CD4-positive, alpha-beta T cell treated with Interleukin-6 at 100 ng/mL for 8 hours (primary cell): ENCODE measurements around the gene HSPG2.

Source experiments
- DNase-seq: peaks from one replicate; pipeline ENCODE4 v3.0.0-alpha.2; 2020; ENCODE audit warnings: mixed read lengths, low spot score

Gene HSPG2

GRCh38 chr1:21879928-21880618, 57.0 kb downstream of the HSPG2 start:
- DNase-seq, result no peak

- DNase-seq, result no peak
Observed at GRCh38 chr1:21878840-21879478, 58.2 kb downstream of the HSPG2 start.

GRCh38 chr1:21878009-21878773, 58.9 kb downstream of the HSPG2 start:
- DNase-seq, result no peak

GRCh38 chr1:21876267-21876666, 60.8 kb downstream of the HSPG2 start:
- DNase-seq, result no peak

- DNase-seq, result no peak
Observed at GRCh38 chr1:21875621-21876063, 61.5 kb downstream of the HSPG2 start.

GRCh38 chr1:21874778-21875547, 62.1 kb downstream of the HSPG2 start:
- DNase-seq, result no peak

GRCh38 chr1:21874328-21874727, 62.8 kb downstream of the HSPG2 start:
- DNase-seq, result no peak

- DNase-seq, result no peak
Observed at GRCh38 chr1:21873761-21874160, 63.3 kb downstream of the HSPG2 start.

- DNase-seq, result no peak
Observed at GRCh38 chr1:21873174-21873573, 63.9 kb downstream of the HSPG2 start.

- DNase-seq, result no peak
Observed at GRCh38 chr1:21872445-21873079, 64.5 kb downstream of the HSPG2 start.

GRCh38 chr1:21871943-21872342, 65.2 kb downstream of the HSPG2 start:
- no peak for DNase-seq

- no peak for DNase-seq
Observed at GRCh38 chr1:21870611-21871010, 66.5 kb downstream of the HSPG2 start.

GRCh38 chr1:21869620-21870121, 67.4 kb downstream of the HSPG2 start:
- no peak for DNase-seq

GRCh38 chr1:21868941-21869454, 68.1 kb downstream of the HSPG2 start:
- no peak for DNase-seq

GRCh38 chr1:21868482-21868881, 68.6 kb downstream of the HSPG2 start:
- DNase-seq, result no peak

- no peak for DNase-seq
Observed at GRCh38 chr1:21867451-21867996, 69.6 kb downstream of the HSPG2 start.

- DNase-seq, result no peak
Observed at GRCh38 chr1:21866707-21867043, 70.4 kb downstream of the HSPG2 start.

- no peak for DNase-seq
Observed at GRCh38 chr1:21865943-21866706, 71.0 kb downstream of the HSPG2 start.

GRCh38 chr1:21865609-21865942, 71.5 kb downstream of the HSPG2 start:
- DNase-seq, result no peak

GRCh38 chr1:21864730-21865129, 72.4 kb downstream of the HSPG2 start:
- no peak for DNase-seq

GRCh38 chr1:21863981-21864380, 73.1 kb downstream of the HSPG2 start:
- no peak for DNase-seq
